ENCODE data around the gene RASSF5. TPM values are rescaled to one million over a fixed set of nuclear protein-coding genes. Genes with fewer than 3 reads are reported as not detected.

Gene RASSF5
- polyA plus RNA-seq, 1 donor (not counting 4 experiments of a cell fraction or from before 2014, with no cell fraction given): 2.4 TPM

DNA sequence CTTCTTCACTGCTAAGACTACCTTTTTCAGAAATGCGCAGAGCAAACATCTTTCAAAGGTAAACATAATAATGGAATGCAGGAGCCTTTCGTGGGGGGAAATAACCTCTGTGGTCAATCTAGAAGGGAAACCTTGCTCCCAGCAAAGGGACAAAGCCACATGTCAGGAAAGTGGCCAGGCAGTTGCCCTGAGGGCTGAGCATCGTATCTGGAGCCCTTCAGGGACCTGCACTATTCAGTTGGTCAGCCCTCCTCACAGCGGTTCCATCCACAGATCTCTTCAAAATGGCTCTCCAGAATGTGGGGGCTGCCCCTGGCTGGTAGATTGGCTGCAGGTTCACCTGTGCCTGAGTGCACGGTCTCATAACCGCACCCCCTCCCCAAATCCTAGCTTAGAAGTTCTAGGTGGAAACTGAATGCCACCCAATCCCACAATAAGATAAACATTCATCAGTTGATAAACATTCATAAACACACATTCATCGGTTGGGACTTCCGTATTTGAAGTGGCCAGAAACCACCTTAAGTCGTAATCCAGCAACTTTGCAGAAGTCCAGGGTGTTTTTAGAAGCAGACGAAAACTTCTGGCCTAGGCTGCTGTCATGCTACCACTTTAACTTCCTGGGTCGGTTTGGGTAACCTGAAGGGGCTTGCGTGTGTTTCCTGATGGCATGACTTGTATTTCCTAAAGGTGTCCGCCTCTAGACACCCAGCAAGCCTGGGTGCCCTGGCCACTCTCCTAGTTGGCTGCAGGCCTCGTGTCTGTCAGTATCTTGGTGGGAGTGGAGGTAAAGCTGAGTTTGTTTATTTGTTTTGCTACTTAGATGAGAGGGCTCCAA is 50.5 kb downstream of the RASSF5 start:
- dilution Hi-C loops (cut with MboI; ENCODE audit: extremely low pct_ligation_motif_present, low sequenced_read_pairs): no loop called here
- H2AFZ ChIP-seq (ENCODE audit: control insufficient read depth, low read length): no peak overlapping the region
- peaks cover 11% of the 10 kb centered on the region for H3K4me1 ChIP-seq (ENCODE audit: control insufficient read depth, extremely low read depth, insufficient read depth, low read length)
- no peaks in the 10 kb centered on the region for H3K79me2 ChIP-seq (ENCODE audit: control insufficient read depth, insufficient read depth, low read length)
- H3K4me2 ChIP-seq (ENCODE audit: control insufficient read depth, extremely low read depth, insufficient read depth, low read depth, low read length): peak overlapping the region; percentile 84
- H3K9me1 ChIP-seq (ENCODE audit: control insufficient read depth, extremely low read depth, insufficient read depth, low read length): no peaks in the 10 kb centered on the region
- no peaks in the 10 kb centered on the region for H3K27me3 ChIP-seq (ENCODE audit: control insufficient read depth, extremely low read depth, insufficient read depth, low read length)
- no peaks in the 10 kb centered on the region for H3K36me3 ChIP-seq (ENCODE audit: control insufficient read depth in 2 of 2, extremely low read depth in 1 of 2, insufficient read depth in 2 of 2, low read length in 2 of 2)
- peak overlapping the region; percentile 22 to 56 (median 33) for H3K4me3 ChIP-seq (ENCODE audit: control insufficient read depth in 2 of 3, extremely low read depth in 1 of 3, insufficient read depth in 2 of 3, low read depth in 1 of 3, low read length in 3 of 3)
- TF ChIP-seq, protein P1, sequence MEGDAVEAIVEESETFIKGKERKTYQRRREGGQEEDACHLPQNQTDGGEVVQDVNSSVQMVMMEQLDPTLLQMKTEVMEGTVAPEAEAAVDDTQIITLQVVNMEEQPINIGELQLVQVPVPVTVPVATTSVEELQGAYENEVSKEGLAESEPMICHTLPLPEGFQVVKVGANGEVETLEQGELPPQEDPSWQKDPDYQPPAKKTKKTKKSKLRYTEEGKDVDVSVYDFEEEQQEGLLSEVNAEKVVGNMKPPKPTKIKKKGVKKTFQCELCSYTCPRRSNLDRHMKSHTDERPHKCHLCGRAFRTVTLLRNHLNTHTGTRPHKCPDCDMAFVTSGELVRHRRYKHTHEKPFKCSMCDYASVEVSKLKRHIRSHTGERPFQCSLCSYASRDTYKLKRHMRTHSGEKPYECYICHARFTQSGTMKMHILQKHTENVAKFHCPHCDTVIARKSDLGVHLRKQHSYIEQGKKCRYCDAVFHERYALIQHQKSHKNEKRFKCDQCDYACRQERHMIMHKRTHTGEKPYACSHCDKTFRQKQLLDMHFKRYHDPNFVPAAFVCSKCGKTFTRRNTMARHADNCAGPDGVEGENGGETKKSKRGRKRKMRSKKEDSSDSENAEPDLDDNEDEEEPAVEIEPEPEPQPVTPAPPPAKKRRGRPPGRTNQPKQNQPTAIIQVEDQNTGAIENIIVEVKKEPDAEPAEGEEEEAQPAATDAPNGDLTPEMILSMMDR (optimal IDR thresholded peaks at IDR 0.05 in 1 of 3, IDR thresholded peaks at IDR 0.05 in 1 of 3, conservative IDR thresholded peaks at IDR 0.05 in 1 of 3; ENCODE audit: extremely low read depth in 1 of 3, insufficient read depth in 2 of 3, low read length in 3 of 3): no peak
- no peak for TF ChIP-seq EZH2 (IDR thresholded peaks at IDR 0.05; ENCODE audit: low read length)
- H3K9me3 ChIP-seq (ENCODE audit: control insufficient read depth, low read depth, low read length): no peaks in the 10 kb centered on the region
- no peaks in the 10 kb centered on the region for H4K20me1 ChIP-seq (ENCODE audit: control insufficient read depth, extremely low read depth, insufficient read depth, low read length)
- FAIRE-seq: no peak
- no peak overlapping the region for H3K9ac ChIP-seq (ENCODE audit: control insufficient read depth, extremely low read depth, insufficient read depth, low read length)
- no peak overlapping the region for H3K27ac ChIP-seq (ENCODE audit: control insufficient read depth, insufficient read depth, low read length)
- no peak for DNase-seq (ENCODE audit: low read depth, low spot score)

DNA sequence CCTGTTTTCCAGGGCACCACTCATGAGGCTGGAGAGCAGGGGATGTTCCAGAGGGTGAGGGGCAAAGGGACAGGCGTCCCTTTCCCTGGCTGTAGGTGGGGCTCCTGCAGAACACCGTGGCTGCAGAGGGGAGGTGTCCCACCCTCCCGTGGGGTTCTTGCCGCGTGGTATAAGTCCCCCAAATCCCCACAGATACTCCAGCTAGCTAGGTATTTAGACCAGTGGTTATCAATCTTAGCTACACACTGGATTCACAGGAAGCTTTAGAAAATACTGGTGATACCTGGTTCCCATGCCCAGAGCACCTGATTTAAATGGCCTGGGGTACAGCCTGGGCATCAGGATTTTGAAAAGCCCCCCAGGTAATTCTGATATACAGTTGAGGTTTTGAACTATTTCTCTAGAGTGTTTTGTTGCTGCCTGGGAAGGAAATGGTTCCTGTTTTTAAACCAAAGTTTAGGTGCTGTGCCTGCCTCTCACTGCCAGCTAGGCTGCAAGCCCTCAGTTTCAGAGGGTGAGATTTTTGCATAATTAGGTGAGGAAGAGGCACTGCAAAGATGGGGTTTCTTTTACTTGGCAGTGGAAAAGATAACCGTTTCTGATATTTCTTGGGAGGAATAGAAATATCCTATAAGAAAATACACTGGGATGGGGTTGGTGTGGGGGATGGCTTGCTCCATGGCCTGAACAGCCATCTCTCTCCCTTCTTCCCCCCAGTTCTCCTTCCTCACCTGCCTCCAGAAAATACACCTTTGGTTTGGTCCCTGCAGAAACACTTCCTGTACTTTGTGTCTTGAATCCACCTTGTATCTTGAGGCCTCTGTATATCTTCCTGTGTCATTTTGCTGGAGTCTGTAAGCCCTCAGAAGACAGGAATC is 51.7 kb downstream of the RASSF5 start:
- Histone ChIP-seq H3K4me2 (ENCODE audit: control insufficient read depth, extremely low read depth, insufficient read depth, low read depth, low read length) (no peak overlapping the region), H3K9ac (ENCODE audit: control insufficient read depth, extremely low read depth, insufficient read depth, low read length) (no peak overlapping the region), H3K36me3 (ENCODE audit: control insufficient read depth in 2 of 2, extremely low read depth in 1 of 2, insufficient read depth in 2 of 2, low read length in 2 of 2) (no peaks in the 10 kb centered on the region), H2AFZ (ENCODE audit: control insufficient read depth, low read length) (no peak overlapping the region), H3K27ac (ENCODE audit: control insufficient read depth, insufficient read depth, low read length) (no peak overlapping the region), H3K27me3 (ENCODE audit: control insufficient read depth, extremely low read depth, insufficient read depth, low read length) (no peaks in the 10 kb centered on the region), H3K4me1 (ENCODE audit: control insufficient read depth, extremely low read depth, insufficient read depth, low read length) (peaks cover 13% of the 10 kb centered on the region), H4K20me1 (ENCODE audit: control insufficient read depth, extremely low read depth, insufficient read depth, low read length) (no peaks in the 10 kb centered on the region), H3K9me3 (ENCODE audit: control insufficient read depth, low read depth, low read length) (no peaks in the 10 kb centered on the region), H3K4me3 (ENCODE audit: control insufficient read depth in 2 of 3, extremely low read depth in 1 of 3, insufficient read depth in 2 of 3, low read depth in 1 of 3, low read length in 3 of 3) (no peak overlapping the region), H3K9me1 (ENCODE audit: control insufficient read depth, extremely low read depth, insufficient read depth, low read length) (no peaks in the 10 kb centered on the region), H3K79me2 (ENCODE audit: control insufficient read depth, insufficient read depth, low read length) (no peaks in the 10 kb centered on the region)
- TF ChIP-seq, protein P1 (optimal IDR thresholded peaks at IDR 0.05 in 1 of 3, IDR thresholded peaks at IDR 0.05 in 1 of 3, conservative IDR thresholded peaks at IDR 0.05 in 1 of 3; ENCODE audit: extremely low read depth in 1 of 3, insufficient read depth in 2 of 3, low read length in 3 of 3): no peak
- TF ChIP-seq EZH2 (IDR thresholded peaks at IDR 0.05; ENCODE audit: low read length): no peak
- no peak for FAIRE-seq
- dilution Hi-C loops (cut with MboI; ENCODE audit: extremely low pct_ligation_motif_present, low sequenced_read_pairs): no loop called here
- DNase-seq (ENCODE audit: low read depth, low spot score): no peak

Measured in keratinocyte (primary cell).